Endodermal cell (in vitro differentiated cells): ENCODE data around the gene UNC80. TPM values are rescaled to one million over a fixed set of nuclear protein-coding genes. Genes with fewer than 3 reads are reported as not detected.
A peak's percentile ranks its signal among the peaks of the same experiment; 100 is the strongest.

Experiments
- DNase-seq: peaks from one replicate; pipeline ENCODE4 v3.0.0-alpha.2; 2017
- H3K27ac ChIP-seq: 2 replicates; pipeline ENCODE4 v1.5.1; 2013; ENCODE audit warnings: mild to moderate bottlenecking, low read depth, low read length, moderate library complexity
- H3K27me3 ChIP-seq: 2 replicates; pipeline ENCODE4 v1.6.1; 2013; ENCODE audit warnings: mild to moderate bottlenecking, low read length, moderate library complexity; ENCODE audit not compliant: insufficient read depth, control insufficient read depth, poor library complexity, severe bottlenecking
- H3K36me3 ChIP-seq: 2 replicates; pipeline ENCODE4 v1.7.0; 2013; ENCODE audit warnings: mild to moderate bottlenecking, low read length, moderate library complexity; ENCODE audit not compliant: control insufficient read depth, insufficient read depth
- H3K4me1 ChIP-seq: one replicate; pipeline ENCODE4 v1.7.0; 2013; ENCODE audit warnings: low read length; ENCODE audit not compliant: control insufficient read depth, insufficient read depth
- H3K4me3 ChIP-seq: 2 replicates; pipeline ENCODE4 v1.5.1; 2013; ENCODE audit warnings: mild to moderate bottlenecking, low read length, moderate library complexity
- H3K9ac ChIP-seq: 2 replicates; pipeline ENCODE4 v1.6.1; 2013; ENCODE audit warnings: mild to moderate bottlenecking, low read length, moderate library complexity; ENCODE audit not compliant: poor library complexity, severe bottlenecking; ENCODE audit errors: extremely low read depth
- H3K9me3 ChIP-seq: 2 replicates; pipeline ENCODE4 v1.6.1; 2013; ENCODE audit warnings: mild to moderate bottlenecking, low read length, moderate library complexity; ENCODE audit not compliant: control insufficient read depth
- H3K27ac Mint-ChIP-seq: 2 replicates; pipeline ENCODE4 v1.8.0; 2020; ENCODE audit warnings: mixed read lengths
- H3K27me3 Mint-ChIP-seq: 2 replicates; pipeline ENCODE4 v1.8.0; 2021; ENCODE audit warnings: mild to moderate bottlenecking, mixed read lengths; ENCODE audit not compliant: insufficient read depth
- H3K36me3 Mint-ChIP-seq: 2 replicates; pipeline ENCODE4 v1.8.0; 2020; ENCODE audit warnings: low read depth, mixed read lengths
- H3K4me1 Mint-ChIP-seq: 2 replicates; pipeline ENCODE4 v1.8.0; 2020; ENCODE audit warnings: mixed read lengths
- H3K4me3 Mint-ChIP-seq: 2 replicates; pipeline ENCODE4 v1.8.0; 2020; ENCODE audit warnings: mild to moderate bottlenecking, moderate library complexity, mixed read lengths
- H3K9me3 Mint-ChIP-seq: 2 replicates; pipeline ENCODE4 v1.8.0; 2020; ENCODE audit warnings: mild to moderate bottlenecking, mixed read lengths
- WGBS, 2 experiments: methylation state at CpG; one replicate each; pipeline versions ENCODE4 v1.1.5 to v1.1.7; 2013; ENCODE audit warnings: missing lambda C conversion rate in 2 of 2, mixed read lengths in 1 of 2; ENCODE audit not compliant: insufficient coverage in 1 of 2, insufficient read length in 1 of 2; 5-methylcytosine and 5-hydroxymethylcytosine counted together
- total RNA-seq, 2 donors: library from RNA; stranded (reverse); fragmentation: NEBNext Ultra II Directional in 1 of 2; extraction: Animal tissue kit (Norgen Biotek cat#: 25700) in 1 of 2; gene quantifications; 2 replicates in 1 of 2; 3 replicates in 1 of 2; pipeline ENCODE4 v1.2.1, GENCODE V29; 2021
- TF ChIP-seq, protein P1 (sequence below): fragments of 200-600 bp; sonication (generic); conservative IDR thresholded peaks from 2 replicates; pipeline ENCODE4 v1.5.0; 2021; ENCODE audit warnings: antibody characterized with exemption, mild to moderate bottlenecking

Gene UNC80
- total RNA-seq, 2 donors from 2014 or later: 0.15 to 0.55 TPM

DNA sequence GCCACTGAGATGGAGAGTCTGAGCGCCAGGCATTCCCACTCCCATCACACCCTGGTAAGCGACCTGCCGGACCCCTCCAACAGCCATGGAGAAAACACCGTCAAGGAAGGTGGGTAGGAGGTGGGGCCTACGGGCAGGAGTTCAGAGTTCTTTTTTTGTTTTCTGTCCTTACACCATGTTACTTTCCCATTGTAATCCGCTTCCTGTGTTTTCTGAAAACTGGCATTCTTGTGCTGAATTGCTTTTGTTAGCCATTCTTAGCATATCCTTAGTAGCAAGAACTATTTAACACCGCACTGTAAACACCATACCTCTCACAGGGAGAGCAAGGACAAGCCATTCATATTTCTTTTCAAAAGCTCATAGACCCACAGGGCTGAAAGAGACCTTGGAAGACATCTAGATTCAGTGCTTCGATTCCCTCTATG is 46.2 kb downstream of the UNC80 start:
- WGBS, 2 experiments: 24 to 47% methylated on average over 2 to 8 of the region's 8 CpGs
- Mint-ChIP-seq H3K27me3 (no peaks in the 10 kb centered on the region), H3K27ac (peak overlapping the region; percentile 81), H3K36me3 (peaks cover 8% of the 10 kb centered on the region), H3K9me3 (peaks cover 9% of the 10 kb centered on the region), H3K4me3 (no peak overlapping the region), H3K4me1 (peaks cover 18% of the 10 kb centered on the region)
- no peaks in the 10 kb centered on the region for H3K4me1 ChIP-seq
- peak overlapping the region; percentile 70 for H3K27ac ChIP-seq
- no peak overlapping the region for H3K4me3 ChIP-seq
- H3K36me3 ChIP-seq: no peaks in the 10 kb centered on the region
- TF ChIP-seq, protein P1, sequence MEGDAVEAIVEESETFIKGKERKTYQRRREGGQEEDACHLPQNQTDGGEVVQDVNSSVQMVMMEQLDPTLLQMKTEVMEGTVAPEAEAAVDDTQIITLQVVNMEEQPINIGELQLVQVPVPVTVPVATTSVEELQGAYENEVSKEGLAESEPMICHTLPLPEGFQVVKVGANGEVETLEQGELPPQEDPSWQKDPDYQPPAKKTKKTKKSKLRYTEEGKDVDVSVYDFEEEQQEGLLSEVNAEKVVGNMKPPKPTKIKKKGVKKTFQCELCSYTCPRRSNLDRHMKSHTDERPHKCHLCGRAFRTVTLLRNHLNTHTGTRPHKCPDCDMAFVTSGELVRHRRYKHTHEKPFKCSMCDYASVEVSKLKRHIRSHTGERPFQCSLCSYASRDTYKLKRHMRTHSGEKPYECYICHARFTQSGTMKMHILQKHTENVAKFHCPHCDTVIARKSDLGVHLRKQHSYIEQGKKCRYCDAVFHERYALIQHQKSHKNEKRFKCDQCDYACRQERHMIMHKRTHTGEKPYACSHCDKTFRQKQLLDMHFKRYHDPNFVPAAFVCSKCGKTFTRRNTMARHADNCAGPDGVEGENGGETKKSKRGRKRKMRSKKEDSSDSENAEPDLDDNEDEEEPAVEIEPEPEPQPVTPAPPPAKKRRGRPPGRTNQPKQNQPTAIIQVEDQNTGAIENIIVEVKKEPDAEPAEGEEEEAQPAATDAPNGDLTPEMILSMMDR: no peak
- H3K9ac ChIP-seq: no peak overlapping the region
- peak; percentile 85 for DNase-seq
- no peaks in the 10 kb centered on the region for H3K27me3 ChIP-seq
- H3K9me3 ChIP-seq: peaks cover 8% of the 10 kb centered on the region

DNA sequence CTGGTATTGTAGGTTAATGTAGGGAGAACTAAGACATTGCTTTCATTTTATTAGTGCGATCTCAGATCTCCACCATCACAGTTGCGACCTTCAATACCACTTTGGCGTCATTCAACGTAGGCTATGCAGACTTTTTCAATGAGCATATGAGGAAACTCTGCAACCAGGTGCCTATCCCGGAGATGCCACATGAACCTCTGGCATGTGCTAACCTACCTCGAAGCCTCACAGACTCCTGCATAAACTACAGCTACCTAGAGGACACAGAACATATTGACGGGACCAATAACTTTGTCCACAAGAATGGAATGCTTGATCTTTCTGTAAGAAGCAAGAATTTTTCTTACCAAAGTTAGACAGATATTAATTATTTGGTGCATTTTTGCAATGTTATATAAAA is 47.3 kb downstream of the UNC80 start:
- TF ChIP-seq, protein P1: no peak

DNA sequence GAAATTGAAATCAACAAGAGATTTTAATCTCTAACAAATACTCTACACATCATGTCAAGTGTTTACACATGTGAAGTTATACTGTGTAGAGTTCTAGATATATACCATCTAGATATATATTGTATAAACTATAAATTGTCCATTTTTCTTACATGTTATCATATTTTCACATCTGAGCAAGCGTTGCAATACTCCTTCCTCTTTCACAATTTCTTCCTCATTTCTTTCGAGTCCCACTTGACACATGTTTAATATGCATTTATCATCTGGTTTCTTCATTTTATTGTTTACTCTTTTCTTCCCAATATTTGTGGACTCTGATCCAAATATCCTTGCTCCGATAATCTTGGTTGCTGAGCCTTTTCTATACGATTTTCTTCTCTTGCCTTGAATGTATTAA is 50.2 kb downstream of the UNC80 start:
- Mint-ChIP-seq H3K36me3 (peaks cover 8% of the 10 kb centered on the region), H3K27ac (no peak overlapping the region), H3K9me3 (peaks cover 9% of the 10 kb centered on the region), H3K27me3 (no peaks in the 10 kb centered on the region), H3K4me3 (no peak overlapping the region), H3K4me1 (peaks cover 15% of the 10 kb centered on the region)
- Histone ChIP-seq H3K4me1 (no peaks in the 10 kb centered on the region), H3K36me3 (no peaks in the 10 kb centered on the region), H3K9me3 (peaks cover 8% of the 10 kb centered on the region), H3K9ac (no peak overlapping the region), H3K27ac (no peak overlapping the region), H3K27me3 (no peaks in the 10 kb centered on the region), H3K4me3 (no peak overlapping the region)
- 93 to 96% methylated on average over 4 of the region's 4 CpGs for WGBS, 2 experiments
- DNase-seq: no peak
- TF ChIP-seq, protein P1: no peak

More for the DNA sequence above, 47.3 kb downstream of the UNC80 start:
- H3K36me3 ChIP-seq: no peaks in the 10 kb centered on the region
- Mint-ChIP-seq H3K36me3 (peaks cover 8% of the 10 kb centered on the region), H3K4me3 (no peak overlapping the region), H3K4me1 (peaks cover 15% of the 10 kb centered on the region), H3K27me3 (no peaks in the 10 kb centered on the region), H3K27ac (no peak overlapping the region), H3K9me3 (peaks cover 9% of the 10 kb centered on the region)
- peaks cover 8% of the 10 kb centered on the region for H3K9me3 ChIP-seq
- no peak overlapping the region for H3K27ac ChIP-seq
- 95 to 96% methylated on average over 7 of the region's 7 CpGs for WGBS, 2 experiments
- no peaks in the 10 kb centered on the region for H3K4me1 ChIP-seq
- H3K4me3 ChIP-seq: no peak overlapping the region
- H3K27me3 ChIP-seq: no peaks in the 10 kb centered on the region
- no peak overlapping the region for H3K9ac ChIP-seq
- DNase-seq: no peak
